Right ventricle myocardium superior (tissue), 1 donor: ENCODE results near the gene ATP6V0D1. TPM values are rescaled to one million over a fixed set of nuclear protein-coding genes. Genes with fewer than 3 reads are reported as not detected.

Experiments
- ATAC-seq: fragments of 200-7000 bp; cut with Tn5 transposase; one replicate; pipeline ENCODE4 v1.9.1; 2020; ENCODE audit warnings: mild to moderate bottlenecking; ENCODE audit not compliant: poor library complexity
- DNase-seq: peaks from one replicate; pipeline ENCODE4 v3.0.0-alpha.2; 2020
- intact Hi-C: fragments of 100-400 bp; cut with DNase I; formaldehyde crosslinking; loops from one replicate; pipeline ENCODE4 v1.11.2; 2022
- total RNA-seq: library from RNA; stranded (reverse); fragmentation: NEBNext Ultra II Directional; extraction: Animal tissue kit (Norgen Biotek cat#: 25700); gene quantifications from one replicate; pipeline ENCODE4 v1.2.1, GENCODE V29; 2021
- donor health status: DM: no; HTN: yes; CAD: no; lungs with severe emphysema.

Gene ATP6V0D1
- total RNA-seq, 1 donor from 2014 or later: 59.9 TPM

- DNase-seq (peak; percentile 49), ATAC-seq (no peak)
- intact Hi-C loops: loop anchor here (10.0 kb wide), 1 partner anchor 127 kb away; no protein-coding TSS in a partner anchor
Measured at GRCh38 chr16:67391424-67392300, 89.3 kb downstream of the ATP6V0D1 start.

- no peak for ATAC-seq
- intact Hi-C loops: loop anchor here (10.0 kb wide), 1 partner anchor 126 kb away; no protein-coding TSS in a partner anchor
- no peak for DNase-seq
Measured at GRCh38 chr16:67390816-67391423, 90.0 kb downstream of the ATP6V0D1 start.

- intact Hi-C loops: loop anchor here (10.0 kb wide), 1 partner anchor 125 kb away; no protein-coding TSS in a partner anchor
- ATAC-seq (peak; percentile 4), DNase-seq (peak; percentile 72)
Measured at GRCh38 chr16:67389911-67390815, 90.8 kb downstream of the ATP6V0D1 start.

- ATAC-seq: no peak
- DNase-seq: no peak
- intact Hi-C loops: no loop called here
Measured at GRCh38 chr16:67388591-67388990, 92.4 kb downstream of the ATP6V0D1 start.

GRCh38 chr16:67388191-67388590 lies 92.8 kb downstream of the ATP6V0D1 start:
- ATAC-seq: no peak
- intact Hi-C loops: no loop called here
- no peak for DNase-seq

Other genes with a start within 250 kb of the ATP6V0D1 start
- gene FHOD1, start 233.7 kb downstream of the ATP6V0D1 start, total RNA-seq: 13.5 TPM
- 0.83 TPM for gene SLC9A5, start 232.2 kb downstream of the ATP6V0D1 start, total RNA-seq
- 0.89 TPM for gene PLEKHG4, start 201.6 kb downstream of the ATP6V0D1 start, total RNA-seq
- gene KCTD19, start 154.4 kb downstream of the ATP6V0D1 start, total RNA-seq: not detected
- gene LRRC36, start 154.3 kb downstream of the ATP6V0D1 start, total RNA-seq: not detected
- 8.9 TPM for gene TPPP3, start 87.7 kb downstream of the ATP6V0D1 start, total RNA-seq
- 3.4 TPM for gene ZDHHC1, start 64.7 kb downstream of the ATP6V0D1 start, total RNA-seq
- 0.89 TPM for gene HSD11B2, start 50.0 kb downstream of the ATP6V0D1 start, total RNA-seq
- gene AGRP, start 2.4 kb upstream of the ATP6V0D1 start, total RNA-seq: not detected
- 73.7 TPM for gene RIPOR1, start 47.7 kb upstream of the ATP6V0D1 start, total RNA-seq
- gene CTCF, start 81.4 kb upstream of the ATP6V0D1 start, total RNA-seq: 24.9 TPM
- 0.05 TPM for gene CARMIL2, start 164.0 kb upstream of the ATP6V0D1 start, total RNA-seq
- 7.1 TPM for gene ACD, start 179.1 kb upstream of the ATP6V0D1 start, total RNA-seq
- 3.2 TPM for gene PARD6A, start 179.8 kb upstream of the ATP6V0D1 start, total RNA-seq
- 8.8 TPM for gene ENKD1, start 185.6 kb upstream of the ATP6V0D1 start, total RNA-seq
- gene C16orf86, start 185.7 kb upstream of the ATP6V0D1 start, total RNA-seq: 4.3 TPM
- 7.8 TPM for gene GFOD2, start 238.2 kb upstream of the ATP6V0D1 start, total RNA-seq